Stimulated activated CD4-positive, alpha-beta T cell treated with anti-CD3 and anti-CD28 coated beads, Interleukin-12 subunit alpha, Interleukin-12 subunit beta, amount 100 ng/mL, for 24 hours (primary cell): ENCODE measurements around the gene GPBAR1.

ENCODE experiments used
- DNase-seq, 2 experiments: peaks; one replicate each; pipeline ENCODE4 v3.0.0-alpha.2; 2020; ENCODE audit warnings: low read depth in 2 of 2

The GPBAR1 gene

DNA sequence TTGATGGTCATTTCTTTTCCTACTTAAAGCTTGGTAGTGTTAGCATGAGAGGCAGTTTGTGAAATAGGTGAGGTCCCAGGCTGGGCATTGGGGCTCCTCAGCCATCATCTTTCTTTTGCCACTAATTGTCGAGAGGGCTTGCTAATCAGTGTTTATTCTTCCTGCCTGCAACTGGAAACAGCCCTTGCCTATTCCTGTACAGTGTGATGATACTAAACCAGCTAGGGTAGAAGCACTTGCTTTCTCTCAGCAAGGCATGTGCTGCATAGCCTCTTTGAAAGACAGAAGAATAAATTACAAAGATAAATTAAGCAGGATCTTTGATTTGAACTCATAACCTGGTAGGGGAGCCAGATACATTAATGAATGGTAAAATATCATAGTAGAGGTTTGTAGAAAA lies 16.6 kb upstream of the GPBAR1 start:
- no peak for DNase-seq

DNA sequence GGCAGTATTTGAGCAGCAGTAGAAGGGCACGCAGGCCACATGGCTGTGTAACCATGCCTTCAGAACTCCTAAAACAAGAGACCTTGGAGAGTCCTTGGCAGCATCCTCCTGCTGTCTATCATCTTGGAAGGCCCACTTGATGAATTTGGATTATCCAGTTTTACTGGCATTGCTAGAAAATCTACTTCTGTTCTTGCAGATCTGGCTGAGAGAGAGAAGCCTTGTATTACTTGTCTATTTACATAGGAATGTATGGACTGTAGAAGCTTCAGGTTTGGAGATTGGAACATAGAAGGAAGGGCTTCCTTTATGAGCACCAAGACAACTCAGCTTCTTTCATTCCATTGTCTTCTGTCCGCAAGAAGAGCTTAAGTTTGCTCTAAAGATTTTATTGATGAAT lies 16.1 kb upstream of the GPBAR1 start:
- no peak for DNase-seq

DNA sequence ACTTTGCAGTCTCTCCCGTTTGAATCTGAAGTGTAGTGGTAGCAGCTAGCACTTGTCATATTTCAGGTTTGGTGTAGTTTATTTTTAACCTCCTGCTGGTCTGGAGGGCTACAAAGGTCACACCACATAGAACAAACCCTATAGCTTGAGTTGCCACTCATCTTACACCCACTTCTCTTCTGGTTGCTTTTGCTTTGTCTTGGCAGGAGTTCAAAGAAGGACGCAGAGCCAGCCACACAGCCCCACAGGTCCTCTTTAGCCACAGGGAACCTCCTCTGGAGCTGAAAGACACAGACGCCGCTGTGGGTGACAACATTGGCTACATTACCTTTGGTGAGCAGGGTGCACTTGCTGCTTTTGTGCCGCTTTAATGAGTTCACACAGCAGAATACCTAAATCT lies 15.6 kb upstream of the GPBAR1 start:
- no peak for DNase-seq

DNA sequence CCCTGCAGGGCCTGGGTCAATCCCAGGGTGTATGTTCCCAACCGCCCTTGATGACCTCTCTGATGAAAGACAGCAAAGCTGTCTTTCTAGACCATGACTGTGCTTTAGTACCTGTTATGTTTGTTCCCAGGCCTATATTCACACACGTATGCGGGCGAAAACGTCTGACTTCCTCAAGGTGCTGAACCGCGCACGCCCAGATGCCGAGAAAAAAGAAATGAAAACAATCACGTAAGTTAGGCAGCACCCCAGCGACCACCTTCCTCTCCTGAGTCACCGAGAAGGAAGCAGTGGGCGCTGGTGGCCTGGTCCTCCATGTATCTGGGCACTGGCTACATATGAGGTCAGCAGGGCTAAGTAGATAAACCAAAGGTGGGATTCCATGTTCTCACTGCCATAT lies 11.1 kb upstream of the GPBAR1 start:
- no peak for DNase-seq

DNA sequence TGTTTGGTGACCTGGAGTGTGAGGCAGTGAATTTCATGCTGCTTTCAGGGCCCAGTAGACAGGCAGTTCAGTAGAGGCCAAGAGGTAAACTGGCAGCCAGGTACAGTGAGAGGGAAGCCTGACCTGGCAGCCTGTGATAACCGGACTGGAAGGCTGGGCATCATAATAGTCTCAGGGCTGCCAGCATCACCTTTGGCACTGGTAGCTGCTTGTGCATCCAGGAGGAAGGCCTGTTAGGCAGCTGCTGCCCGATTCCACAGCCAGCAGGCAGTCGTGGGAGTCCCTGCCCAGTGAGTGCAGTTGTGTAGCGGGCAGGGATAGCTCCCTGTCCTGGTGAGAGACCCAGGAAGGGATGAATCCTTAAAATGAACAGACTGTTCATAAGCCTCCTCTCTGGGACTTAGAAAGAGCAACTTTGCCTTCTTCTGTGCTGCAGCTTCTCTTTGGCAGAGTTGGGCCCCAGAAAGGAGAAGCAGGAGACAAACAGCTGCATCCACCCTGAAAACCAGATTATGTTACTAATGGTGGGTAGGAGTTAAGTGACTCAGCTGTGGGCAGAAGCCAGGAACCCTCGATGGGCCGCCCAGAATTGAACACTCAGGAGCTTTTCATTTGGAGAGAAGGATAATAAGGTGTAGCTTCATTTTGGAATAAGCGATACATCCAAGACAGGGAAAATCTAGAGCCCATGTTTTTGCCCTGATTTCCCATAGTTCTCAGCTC lies 8.1 kb upstream of the GPBAR1 start:
- DNase-seq = no peak

DNA sequence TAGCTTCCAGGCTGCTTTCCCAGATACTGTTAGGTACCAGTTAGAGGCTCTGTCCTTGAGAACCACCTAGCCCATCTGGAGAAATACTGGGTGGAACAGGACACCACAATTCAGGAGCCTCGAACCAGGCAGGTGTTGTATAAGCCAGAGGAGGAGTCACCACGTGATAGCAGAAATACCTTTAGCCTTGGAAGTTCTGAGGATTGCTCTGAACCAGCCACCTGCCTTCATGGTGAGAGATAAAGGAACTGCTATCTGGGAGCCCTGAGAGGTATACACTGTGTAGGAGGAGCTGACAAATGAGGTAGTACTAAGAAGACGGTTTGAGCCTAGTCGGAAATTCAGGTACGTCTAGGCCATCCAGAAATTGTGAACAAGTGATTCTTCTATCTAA lies 7.6 kb upstream of the GPBAR1 start:
- DNase-seq = no peak

DNA sequence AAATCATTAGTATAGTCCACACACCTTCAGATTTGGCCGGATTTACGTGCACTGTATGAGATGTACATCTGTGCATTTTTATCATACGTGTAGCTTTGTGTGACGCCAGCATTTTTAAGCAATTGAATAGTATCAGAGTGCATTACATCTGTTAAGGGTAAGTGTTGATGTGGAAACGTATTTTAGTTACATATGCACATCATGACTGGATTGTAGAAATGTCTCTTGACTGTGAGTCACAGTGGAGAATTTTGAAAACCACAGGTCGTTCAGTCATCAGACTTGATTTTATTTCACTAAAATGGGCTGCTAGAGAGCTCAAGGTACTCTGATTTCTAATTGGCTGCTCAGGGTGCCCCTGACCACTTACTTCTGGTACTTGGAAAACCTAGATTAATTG lies 5.4 kb upstream of the GPBAR1 start:
- no peak for DNase-seq

DNA sequence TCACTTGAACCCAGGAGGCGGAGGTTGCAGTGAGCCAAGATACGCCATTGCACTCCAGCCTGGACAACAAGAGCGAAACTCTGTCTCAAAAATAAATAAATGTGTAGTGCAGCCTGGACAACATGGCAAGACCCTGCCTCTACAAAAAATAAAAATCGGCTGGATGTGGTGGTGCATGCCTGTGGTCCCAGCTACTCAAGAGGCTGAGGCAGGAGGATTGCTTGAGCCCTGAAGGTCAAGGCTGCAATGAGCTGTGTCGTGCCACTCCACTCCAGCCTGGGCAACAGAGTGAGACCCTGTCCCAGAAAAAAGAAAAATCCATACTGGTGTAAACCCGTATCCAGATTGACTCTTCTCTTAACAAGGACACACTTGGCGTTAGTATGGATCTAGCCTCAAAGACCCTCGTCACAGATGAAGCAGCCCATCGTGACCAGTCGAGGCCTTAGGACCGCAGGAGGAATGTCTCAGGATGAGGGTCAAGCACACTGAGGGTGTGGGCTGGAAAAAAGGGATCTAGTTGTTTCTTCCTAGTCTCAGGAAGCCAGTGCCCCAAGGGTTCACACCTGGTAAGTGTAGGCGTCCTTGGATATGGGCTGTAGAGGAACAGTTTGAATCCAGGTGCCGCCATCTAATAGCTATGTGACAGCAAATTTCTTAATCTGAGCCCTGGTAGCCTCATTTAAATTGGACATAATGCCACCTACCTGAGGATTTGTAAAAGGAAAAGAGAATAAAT lies 4.0 kb upstream of the GPBAR1 start:
- DNase-seq = no peak

DNA sequence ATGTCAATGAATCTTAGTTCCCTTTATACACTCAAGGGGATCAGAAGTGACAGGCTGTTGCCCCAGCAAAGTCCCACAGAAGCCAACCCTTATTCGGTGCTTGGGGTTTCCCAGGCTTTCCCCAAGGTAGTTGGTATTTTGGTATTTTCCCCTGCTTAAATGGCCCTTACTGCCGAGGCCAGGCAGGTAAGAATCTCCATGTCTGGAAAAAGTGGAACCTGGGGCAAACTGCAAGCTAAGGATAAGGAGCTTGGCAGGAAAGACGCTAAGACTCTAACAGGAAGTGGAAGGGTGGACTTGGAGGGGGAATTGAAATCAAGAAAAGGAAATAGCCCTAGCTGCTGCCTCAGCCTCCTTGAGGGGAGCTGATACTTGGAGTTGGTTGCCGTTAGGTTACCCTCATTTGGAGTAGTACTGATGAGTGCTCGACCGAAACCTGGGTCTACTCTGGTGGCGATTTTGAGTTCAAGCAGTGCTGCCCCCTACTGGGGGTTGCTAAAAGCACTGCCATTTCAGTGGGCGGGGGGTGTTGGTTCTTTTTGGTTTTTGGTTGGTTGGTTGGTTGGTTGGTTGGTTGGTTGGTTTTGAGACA lies 3.3 kb upstream of the GPBAR1 start:
- peak; percentile 24 to 62 for DNase-seq

DNA sequence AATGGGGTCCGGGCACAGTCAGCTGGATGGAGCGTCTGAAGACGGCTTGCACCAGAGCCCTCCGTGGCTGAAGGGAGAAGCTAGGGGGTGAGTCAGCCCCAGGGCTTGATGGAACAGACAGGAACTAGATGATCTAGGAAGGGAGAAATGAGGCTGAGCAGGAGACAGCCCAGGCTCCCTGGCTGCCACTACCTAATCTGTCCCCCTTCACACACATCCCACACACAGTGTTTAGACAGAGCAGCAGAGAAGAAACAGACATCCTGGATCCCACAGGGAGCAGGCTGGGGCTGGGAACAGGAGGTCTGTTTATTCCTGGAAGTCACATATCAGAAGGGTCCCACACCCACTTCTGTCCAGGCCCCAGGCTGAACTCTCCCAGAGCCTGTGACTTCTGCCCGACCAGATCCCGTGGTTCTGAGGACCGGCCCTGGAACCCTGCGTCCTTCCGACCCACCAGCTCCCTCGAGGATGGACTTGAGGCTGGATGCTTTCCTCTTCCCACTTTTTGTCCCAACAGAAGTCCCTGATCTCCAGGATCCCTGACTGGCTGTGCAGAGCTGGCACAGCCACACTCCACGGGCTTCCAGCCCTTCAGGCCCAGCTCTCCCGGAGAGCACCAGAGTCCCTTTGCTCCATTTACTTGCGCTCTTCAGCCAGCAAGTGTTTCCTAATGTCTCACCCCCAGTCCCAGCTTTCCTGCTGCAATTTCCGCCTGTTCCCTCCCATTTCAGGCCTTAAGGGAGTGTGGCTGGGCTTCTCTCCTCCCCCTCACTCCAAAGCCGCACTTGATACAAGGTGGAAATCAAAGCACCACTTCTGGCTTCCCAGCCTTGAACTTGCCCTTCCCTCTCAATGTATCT lies 1.5 kb upstream of the GPBAR1 start:
- no peak for DNase-seq

DNA sequence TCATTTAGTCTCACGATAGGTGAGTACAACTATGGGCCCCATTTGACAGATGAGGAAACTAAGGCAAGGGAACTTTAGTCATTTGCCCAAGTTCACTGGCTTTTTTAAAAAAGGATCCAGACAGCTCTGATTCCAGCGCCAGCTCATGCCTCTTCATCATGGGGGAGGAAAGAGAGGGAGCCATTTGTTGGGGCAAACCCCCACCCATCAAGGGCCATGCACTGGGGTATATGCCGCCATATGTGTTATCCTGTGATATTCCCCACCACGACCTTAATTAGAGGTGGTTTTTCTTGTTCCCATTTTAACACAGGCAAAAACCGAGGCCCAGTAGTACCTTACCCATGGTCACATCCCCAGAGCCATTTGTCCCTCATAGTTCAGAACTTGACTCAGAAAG lies 649 bp upstream of the GPBAR1 start:
- no peak for DNase-seq

DNA sequence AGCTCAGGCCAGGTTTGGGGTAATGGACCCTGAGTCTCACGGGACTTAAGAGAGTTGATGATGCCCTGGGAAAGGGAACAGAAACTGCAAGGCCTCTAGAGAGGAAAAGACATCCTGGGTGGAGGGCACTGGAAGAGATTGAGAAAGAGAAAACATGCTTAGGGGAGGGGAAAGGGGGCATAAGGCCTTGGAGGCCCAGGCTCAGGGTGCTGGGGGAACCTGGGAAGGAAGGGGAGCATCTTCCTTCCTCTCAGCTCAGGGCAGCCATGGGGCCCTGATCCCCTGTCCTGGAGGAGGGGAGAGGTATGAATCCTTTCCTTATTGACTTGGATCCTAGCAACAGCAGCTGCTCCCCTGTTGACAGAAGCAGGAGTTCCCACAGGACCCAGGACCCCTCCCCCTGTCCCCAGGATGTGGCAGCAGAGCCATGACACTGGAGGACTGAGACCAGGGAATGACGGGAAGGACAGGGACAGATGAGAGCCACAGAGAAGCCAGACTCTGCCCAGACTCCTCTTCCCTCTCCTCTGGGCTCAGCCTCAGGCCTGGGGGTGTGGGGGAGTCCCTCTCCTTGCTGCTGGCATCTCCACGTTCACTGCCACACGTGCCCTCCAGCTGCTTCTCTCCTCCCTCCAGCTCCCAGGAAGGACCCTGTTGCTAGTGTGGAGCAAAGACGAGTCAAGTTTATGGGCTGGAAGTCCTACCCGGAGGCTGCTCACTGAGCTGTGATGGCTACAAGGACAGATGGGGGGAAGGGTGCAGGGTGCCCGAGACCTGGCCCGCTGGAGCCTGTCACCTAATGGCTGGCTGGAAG lies 815 bp downstream of the GPBAR1 start:
- DNase-seq = no peak

DNA sequence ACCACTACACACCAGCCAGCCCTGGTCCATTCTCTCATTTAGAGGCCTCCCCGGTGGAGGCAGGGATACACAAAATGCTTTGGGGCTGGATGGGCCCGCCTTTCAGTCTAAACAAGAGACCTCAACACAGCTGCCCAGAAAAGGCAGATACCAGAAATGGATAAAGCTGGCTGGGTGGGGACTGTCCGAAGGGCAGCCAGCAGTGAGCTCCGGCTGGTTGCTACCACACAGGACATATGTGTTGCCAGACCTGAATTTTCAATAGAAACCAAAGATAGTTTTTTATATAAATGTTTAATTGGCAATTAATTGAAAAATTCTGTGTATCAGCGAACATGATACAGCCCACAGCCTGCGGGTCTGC lies 1.4 kb downstream of the GPBAR1 start:
- DNase-seq = no peak

DNA sequence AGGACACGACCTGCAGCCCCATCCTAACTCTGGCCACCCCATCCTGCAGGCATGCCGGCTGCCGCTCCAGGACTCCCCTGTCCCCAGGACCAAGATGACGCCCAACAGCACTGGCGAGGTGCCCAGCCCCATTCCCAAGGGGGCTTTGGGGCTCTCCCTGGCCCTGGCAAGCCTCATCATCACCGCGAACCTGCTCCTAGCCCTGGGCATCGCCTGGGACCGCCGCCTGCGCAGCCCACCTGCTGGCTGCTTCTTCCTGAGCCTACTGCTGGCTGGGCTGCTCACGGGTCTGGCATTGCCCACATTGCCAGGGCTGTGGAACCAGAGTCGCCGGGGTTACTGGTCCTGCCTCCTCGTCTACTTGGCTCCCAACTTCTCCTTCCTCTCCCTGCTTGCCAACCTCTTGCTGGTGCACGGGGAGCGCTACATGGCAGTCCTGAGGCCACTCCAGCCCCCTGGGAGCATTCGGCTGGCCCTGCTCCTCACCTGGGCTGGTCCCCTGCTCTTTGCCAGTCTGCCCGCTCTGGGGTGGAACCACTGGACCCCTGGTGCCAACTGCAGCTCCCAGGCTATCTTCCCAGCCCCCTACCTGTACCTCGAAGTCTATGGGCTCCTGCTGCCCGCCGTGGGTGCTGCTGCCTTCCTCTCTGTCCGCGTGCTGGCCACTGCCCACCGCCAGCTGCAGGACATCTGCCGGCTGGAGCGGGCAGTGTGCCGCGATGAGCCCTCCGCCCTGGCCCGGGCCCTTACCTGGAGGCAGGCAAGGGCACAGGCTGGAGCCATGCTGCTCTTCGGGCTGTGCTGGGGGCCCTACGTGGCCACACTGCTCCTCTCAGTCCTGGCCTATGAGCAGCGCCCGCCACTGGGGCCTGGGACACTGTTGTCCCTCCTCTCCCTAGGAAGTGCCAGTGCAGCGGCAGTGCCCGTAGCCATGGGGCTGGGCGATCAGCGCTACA lies 2.1 kb downstream of the GPBAR1 start:
- no peak for DNase-seq

DNA sequence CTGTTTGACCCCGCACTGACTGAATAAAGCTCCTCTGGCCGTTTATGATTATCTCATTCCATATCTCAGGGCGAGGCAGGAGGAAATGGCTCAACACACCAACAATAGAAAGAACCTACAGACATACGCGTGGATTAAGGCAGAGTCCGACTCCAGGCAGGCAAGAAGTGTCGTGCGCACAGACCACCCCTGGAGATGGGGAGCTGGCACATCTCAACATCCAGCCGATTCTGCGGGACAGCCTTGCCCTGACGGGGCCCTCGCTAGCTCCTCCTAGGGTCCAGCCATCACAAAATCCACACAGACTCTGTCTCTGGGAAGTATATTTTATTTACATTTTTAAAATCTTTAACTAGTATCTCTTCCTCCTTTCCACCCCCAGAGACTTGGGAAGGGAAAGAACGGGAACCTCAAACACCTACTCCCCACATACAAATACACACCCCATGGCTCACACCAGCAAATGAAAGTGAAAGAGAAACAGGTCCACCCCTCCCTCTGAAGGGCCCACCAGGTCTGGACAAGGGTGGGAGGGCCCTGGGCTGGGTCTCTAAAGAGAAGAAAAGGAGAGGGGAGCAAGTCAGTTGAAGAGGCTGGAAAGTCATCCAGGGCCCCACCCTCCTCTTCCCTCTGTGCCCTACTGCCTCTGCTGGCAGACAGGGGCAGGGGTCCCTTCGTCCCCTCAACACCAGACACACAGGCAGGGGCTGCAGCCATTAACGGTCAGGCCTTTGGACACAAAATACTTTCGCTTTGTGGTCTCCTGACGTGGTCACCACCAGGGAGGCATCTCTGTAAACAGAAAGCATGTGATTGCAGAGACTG lies 3.2 kb downstream of the GPBAR1 start:
- DNase-seq = no peak

DNA sequence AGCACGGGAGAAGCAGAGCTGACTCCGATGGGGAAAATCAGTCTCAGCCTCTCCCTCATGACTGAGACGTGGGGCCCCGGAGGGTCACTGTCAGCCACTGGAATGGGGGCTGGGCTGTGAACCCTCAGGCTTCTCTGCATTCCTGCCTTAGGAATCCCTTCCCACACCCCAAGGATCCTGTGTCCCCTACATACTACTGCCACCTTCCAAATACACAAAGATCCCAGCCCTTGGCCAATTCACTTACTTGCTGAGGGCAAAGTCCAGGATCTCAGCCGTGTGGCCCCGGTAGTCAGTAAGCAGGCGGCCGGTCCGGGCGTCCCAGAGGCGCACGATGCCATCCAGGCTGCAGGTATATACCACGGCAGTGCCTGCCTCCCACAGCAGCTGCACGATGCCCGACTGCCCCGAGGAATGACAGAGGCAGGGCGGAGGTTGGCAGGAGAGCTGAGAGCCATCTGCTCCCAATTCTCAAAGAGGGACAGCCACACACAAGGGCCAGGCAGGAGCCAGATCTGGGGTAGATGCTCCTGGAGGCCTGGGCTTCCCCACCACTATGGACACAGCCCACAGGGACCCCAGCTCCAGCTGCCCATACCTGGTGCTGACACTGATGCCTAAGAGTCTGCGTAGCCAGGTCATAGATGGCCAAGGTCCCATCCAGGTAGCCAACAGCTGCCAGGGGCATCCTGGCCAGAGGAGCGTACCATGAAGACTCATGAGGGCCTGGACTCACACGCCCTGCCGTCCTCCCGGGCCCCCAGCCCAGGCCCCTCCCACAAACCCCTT lies 4.2 kb downstream of the GPBAR1 start:
- DNase-seq = no peak

DNA sequence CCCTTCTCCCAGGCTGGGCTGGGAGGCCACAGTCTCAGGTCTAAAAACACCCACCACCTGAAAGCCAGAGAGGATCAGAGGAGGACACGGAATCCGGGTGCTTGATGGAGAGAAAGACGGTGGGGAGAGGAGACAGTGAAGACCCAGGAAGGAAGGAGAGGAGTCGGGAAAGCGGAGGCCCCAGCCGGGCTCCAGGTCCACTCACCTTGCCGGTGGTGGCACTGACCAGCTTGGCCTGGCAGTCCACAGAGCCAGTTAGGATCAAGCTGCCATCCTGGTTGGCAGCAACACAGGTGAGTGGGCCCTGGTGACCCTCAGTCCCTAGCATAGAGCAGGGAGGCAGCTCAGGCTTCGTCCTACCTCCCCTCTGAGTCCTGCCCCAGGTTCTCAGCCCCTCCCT lies 4.8 kb downstream of the GPBAR1 start:
- DNase-seq = no peak

DNA sequence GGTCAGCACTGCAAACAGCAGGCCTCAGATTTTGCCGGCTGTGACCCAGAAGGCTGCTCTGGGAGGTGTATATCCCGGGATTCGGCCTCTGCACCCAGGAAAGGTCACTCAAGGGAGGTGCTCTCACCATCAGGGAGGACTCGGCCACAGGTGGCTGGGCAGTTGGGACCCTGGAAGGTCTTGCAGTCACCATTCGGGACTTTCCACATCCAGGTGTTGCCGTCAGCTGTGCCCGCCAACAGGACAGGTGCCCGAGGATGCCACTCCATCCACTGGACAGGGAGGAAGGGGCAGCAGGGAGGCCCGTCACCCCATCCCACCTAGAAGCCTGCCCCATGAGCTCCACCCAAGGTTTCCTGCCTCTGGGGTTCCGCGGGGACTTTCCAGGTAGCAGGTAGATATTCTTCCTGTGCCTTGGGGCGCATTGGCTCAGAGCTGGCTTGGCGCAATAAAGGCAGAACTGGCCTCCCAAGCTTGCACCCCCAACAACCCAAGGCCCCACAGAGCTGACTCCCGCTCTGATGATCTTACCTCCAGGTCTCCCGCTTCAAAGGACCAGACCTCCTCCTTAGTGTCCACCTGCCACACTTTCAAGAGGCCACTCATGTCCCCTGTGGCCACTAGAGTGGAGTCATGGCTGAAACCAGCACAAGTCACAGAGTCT lies 5.6 kb downstream of the GPBAR1 start:
- no peak for DNase-seq
